B cell (primary cell): ENCODE data around the gene PACRG. TPM values are rescaled to one million over a fixed set of nuclear protein-coding genes. Genes with fewer than 3 reads are reported as not detected.

Experiments used
- ATAC-seq: fragments of 200-7000 bp; cut with Tn5 transposase; one replicate; pipeline ENCODE4 v1.10.0; 2021; ENCODE audit warnings: low read depth, mild to moderate bottlenecking, moderate number of reproducible peaks, moderate library complexity
- CTCF ChIA-PET: fragments of 350-600 bp; sonication (Branson Sonifier 250); formaldehyde crosslinking; loops from one replicate; lab custom pipeline; 2021; ENCODE audit warnings: antibody characterized with exemption, inconsistent platforms; lab: Charles Lee
- POLR2A ChIA-PET: fragments of 350-600 bp; sonication (Branson Sonifier 250); formaldehyde crosslinking; loops from one replicate; lab custom pipeline; 2021; ENCODE audit warnings: antibody characterized with exemption; lab: Charles Lee
- DNase-seq: peaks from one replicate; pipeline ENCODE4 v3.0.0; 2013
- H2AFZ ChIP-seq: 2 replicates; pipeline ENCODE4 v1.6.1; 2012; ENCODE audit warnings: mild to moderate bottlenecking, low read depth, low read length; ENCODE audit not compliant: insufficient read depth, poor library complexity, severe bottlenecking
- H3K27ac ChIP-seq, 2 donors: 1 replicate in 1 of 2; 2 replicates in 1 of 2; pipeline ENCODE4 v1.5.1; 2012 to 2013; ENCODE audit warnings: low read length in 2 of 2, mild to moderate bottlenecking in 2 of 2, moderate library complexity in 1 of 2
- H3K27me3 ChIP-seq, 4 experiments: fragments of 200-600 bp in 1 of 4; sonication (generic) in 1 of 4; replicated peaks in 1 of 4; 1 replicate in 2 of 4; 2 replicates in 2 of 4; pipeline versions ENCODE4 v1.6.1 to v1.7.0; 2013 to 2016; ENCODE audit warnings: low read length in 3 of 4, mild to moderate bottlenecking in 2 of 4, mixed read lengths in 1 of 4, moderate library complexity in 1 of 4; ENCODE audit not compliant: insufficient read depth in 4 of 4, control insufficient read depth in 3 of 4; ENCODE audit errors: control extremely low read depth in 1 of 4
- H3K36me3 ChIP-seq, 2 experiments: replicated peaks in 1 of 2; 1 replicate in 1 of 2; 2 replicates in 1 of 2; pipeline versions ENCODE4 v1.6.1 to v1.7.1; 2013; ENCODE audit warnings: low read length in 1 of 2; ENCODE audit not compliant: insufficient read depth in 2 of 2, control insufficient read depth in 1 of 2; ENCODE audit errors: control extremely low read depth in 1 of 2, extremely low read depth in 1 of 2
- H3K4me1 ChIP-seq, 2 donors: fragments of 200-600 bp in 1 of 2; sonication (generic) in 1 of 2; 1 replicate in 1 of 2; 2 replicates in 1 of 2; pipeline versions ENCODE4 v1.5.1 to v1.6.1; 2013 to 2017; ENCODE audit warnings: low read length in 2 of 2; ENCODE audit not compliant: control insufficient read depth in 2 of 2, insufficient read depth in 2 of 2
- H3K4me2 ChIP-seq: replicated peaks from 2 replicates; pipeline ENCODE3; 2012; ENCODE audit warnings: mild to moderate bottlenecking, low read depth, low read length; ENCODE audit not compliant: poor library complexity, severe bottlenecking
- H3K4me3 ChIP-seq, 5 experiments: fragments of 200-600 bp in 1 of 5; sonication (generic) in 1 of 5; 1 replicate in 3 of 5; 2 replicates in 2 of 5; pipeline versions ENCODE4 v1.5.1 to v1.7.0; 2011 to 2016; ENCODE audit warnings: low read length in 4 of 5, mild to moderate bottlenecking in 4 of 5, low read depth in 2 of 5, control low read depth in 1 of 5, moderate library complexity in 1 of 5; ENCODE audit not compliant: insufficient read depth in 1 of 5; ENCODE audit errors: control extremely low read depth in 1 of 5, extremely low read depth in 1 of 5
- H3K79me2 ChIP-seq: fragments of 200-600 bp; sonication (generic); one replicate; pipeline ENCODE4 v1.6.0; 2016; ENCODE audit warnings: low read length; ENCODE audit not compliant: control insufficient read depth, insufficient read depth
- H3K9ac ChIP-seq: fragments of 200-600 bp; sonication (generic); 2 replicates; pipeline ENCODE4 v1.6.1; 2017; ENCODE audit warnings: mild to moderate bottlenecking, low read length, moderate library complexity
- H3K9me3 ChIP-seq, 3 donors: one replicate each; pipeline versions ENCODE4 v1.6.1 to v1.7.1; 2013; ENCODE audit warnings: low read length in 2 of 3; ENCODE audit not compliant: control insufficient read depth in 2 of 3, insufficient read depth in 1 of 3; ENCODE audit errors: control extremely low read depth in 1 of 3
- H4K20me1 ChIP-seq: 2 replicates; pipeline ENCODE4 v1.6.0; 2012; ENCODE audit warnings: mild to moderate bottlenecking, low read length; ENCODE audit not compliant: insufficient read depth, control insufficient read depth, poor library complexity, severe bottlenecking
- H3K27ac Mint-ChIP-seq: one replicate; pipeline ENCODE4 v1.8.0; 2021; ENCODE audit warnings: mixed read lengths
- H3K27me3 Mint-ChIP-seq: one replicate; pipeline ENCODE4 v1.8.0; 2021; ENCODE audit warnings: mixed read lengths
- H3K4me1 Mint-ChIP-seq: one replicate; pipeline ENCODE4 v1.8.0; 2021; ENCODE audit warnings: mixed read lengths
- H3K4me3 Mint-ChIP-seq: one replicate; pipeline ENCODE4 v1.8.0; 2021; ENCODE audit warnings: mixed read lengths
- H3K9me3 Mint-ChIP-seq: one replicate; pipeline ENCODE4 v1.8.0; 2022; ENCODE audit warnings: mixed read lengths; ENCODE audit not compliant: insufficient read depth
- EZH2 ChIP-seq: IDR thresholded peaks from 2 replicates; pipeline ENCODE4 v1.6.1; 2012; ENCODE audit warnings: borderline replicate concordance, low read depth, mild to moderate bottlenecking, moderate library complexity, low read length; ENCODE audit not compliant: insufficient read depth, poor library complexity, severe bottlenecking
- WGBS: methylation state at CpG from one replicate; pipeline ENCODE4 v1.1.5; 2013; ENCODE audit warnings: missing lambda C conversion rate; ENCODE audit not compliant: insufficient coverage; 5-methylcytosine and 5-hydroxymethylcytosine counted together
- intact Hi-C: fragments of 100-400 bp; cut with micrococcal nuclease; formaldehyde crosslinking; loops from one replicate; pipeline ENCODE4 v1.10.0; 2022
- polyA plus RNA-seq: library from polyadenylated mRNA; depleted of rRNA; stranded (reverse); fragments of >200 nt; gene quantifications from 2 replicates; pipeline ENCODE4 v1.2.3, GENCODE V29; 2012
- total RNA-seq, 2 donors: library from RNA; stranded (reverse); fragments of 120-200 nt in 1 of 2; gene quantifications; 1 replicate in 1 of 2; 2 replicates in 1 of 2; pipeline versions ENCODE4 v1.2.3 to v1.2.4, GENCODE V29; 2013 to 2022
- TF ChIP-seq, protein P1 (sequence below): fragments of 200-600 bp; IDR thresholded peaks from one replicate; pipeline ENCODE4 v1.8.0; 2022; ENCODE audit warnings: antibody characterized with exemption, mild to moderate bottlenecking

The PACRG gene
- total and polyA plus RNA-seq, 2 donors (not counting 1 experiment from before 2014, with no cell fraction given) = not detected

DNA sequence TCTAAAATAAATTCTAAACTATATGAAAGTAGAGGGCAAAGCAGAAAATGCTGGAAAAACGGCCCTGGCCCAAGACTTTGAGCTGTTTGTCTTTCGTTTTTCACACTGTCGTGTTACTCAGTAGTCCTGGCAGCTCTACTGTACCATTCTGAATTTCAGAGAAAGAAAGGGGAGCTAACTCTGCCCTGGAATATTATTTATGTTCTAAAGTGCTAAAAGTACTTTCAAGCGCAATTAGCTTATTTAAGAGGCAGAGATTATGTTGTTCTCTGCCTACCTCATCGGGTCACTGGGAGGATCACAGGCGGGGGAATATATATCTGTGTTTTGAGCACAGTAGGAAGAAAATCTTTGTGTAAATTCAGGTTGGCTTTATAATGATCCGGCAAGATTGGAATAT is 534.3 kb downstream of the PACRG start:
- POLR2A ChIA-PET = no interaction called here
- Histone ChIP-seq H3K9ac (no peak overlapping the region), H3K4me1 (peaks cover 7 to 8% of the 10 kb centered on the region in 2 donors), H3K9me3 (no peaks in the 10 kb centered on the region), H3K4me3 (no peak overlapping the region), H3K27me3 (peaks cover 0 to 8% (median 1%) of the 10 kb centered on the region in 4 experiments), H3K27ac (no peak overlapping the region), H4K20me1 (no peaks in the 10 kb centered on the region), H3K36me3 (no peaks in the 10 kb centered on the region), H2AFZ (no peak overlapping the region), H3K79me2 (no peaks in the 10 kb centered on the region), H3K4me2 (no peak overlapping the region)
- Mint-ChIP-seq H3K4me1 (peaks cover 9% of the 10 kb centered on the region), H3K27me3 (peaks cover 30% of the 10 kb centered on the region), H3K27ac (no peak overlapping the region), H3K9me3 (no peaks in the 10 kb centered on the region), H3K4me3 (no peak overlapping the region)
- DNase-seq (no peak), ATAC-seq (no peak)
- intact Hi-C loops = no loop called here
- no peak for TF ChIP-seq EZH2
- WGBS = 68% methylated on average over 3 of the region's 7 CpGs
- CTCF ChIA-PET = no interaction called here

DNA sequence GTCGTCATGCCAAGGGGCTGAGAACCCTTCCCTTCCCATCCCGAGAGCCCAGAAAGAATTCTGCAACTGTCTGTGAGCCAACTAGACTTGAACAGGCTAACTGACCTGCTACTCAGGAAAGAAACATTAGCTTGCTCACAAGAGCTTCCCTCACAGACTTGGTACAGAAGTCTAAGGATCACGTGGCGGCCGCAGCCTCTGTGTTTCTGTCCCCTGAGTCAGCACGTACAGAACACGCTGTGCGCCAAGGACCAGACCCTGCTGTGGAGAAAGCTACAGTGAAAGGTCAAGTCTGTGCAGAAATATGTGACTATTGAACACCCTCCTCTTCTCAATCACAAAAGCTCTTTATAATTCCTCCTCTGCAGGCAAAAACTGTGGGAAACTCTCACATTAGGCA is 535.4 kb downstream of the PACRG start:
- Mint-ChIP-seq H3K27ac (no peak overlapping the region), H3K4me1 (peaks cover 9% of the 10 kb centered on the region), H3K4me3 (no peak overlapping the region), H3K9me3 (no peaks in the 10 kb centered on the region), H3K27me3 (peaks cover 29% of the 10 kb centered on the region)
- no peak overlapping the region for H3K9ac ChIP-seq
- ChIA-PET CTCF (no interaction called here), POLR2A (no interaction called here)
- H3K9me3 ChIP-seq = no peaks in the 10 kb centered on the region
- H3K79me2 ChIP-seq = no peaks in the 10 kb centered on the region
- no peak overlapping the region for H3K4me3 ChIP-seq
- H3K27ac ChIP-seq = no peak overlapping the region
- intact Hi-C loops = no loop called here
- H4K20me1 ChIP-seq = no peaks in the 10 kb centered on the region
- DNase-seq (no peak), ATAC-seq (no peak)
- no peak for TF ChIP-seq EZH2
- TF ChIP-seq, protein P1, sequence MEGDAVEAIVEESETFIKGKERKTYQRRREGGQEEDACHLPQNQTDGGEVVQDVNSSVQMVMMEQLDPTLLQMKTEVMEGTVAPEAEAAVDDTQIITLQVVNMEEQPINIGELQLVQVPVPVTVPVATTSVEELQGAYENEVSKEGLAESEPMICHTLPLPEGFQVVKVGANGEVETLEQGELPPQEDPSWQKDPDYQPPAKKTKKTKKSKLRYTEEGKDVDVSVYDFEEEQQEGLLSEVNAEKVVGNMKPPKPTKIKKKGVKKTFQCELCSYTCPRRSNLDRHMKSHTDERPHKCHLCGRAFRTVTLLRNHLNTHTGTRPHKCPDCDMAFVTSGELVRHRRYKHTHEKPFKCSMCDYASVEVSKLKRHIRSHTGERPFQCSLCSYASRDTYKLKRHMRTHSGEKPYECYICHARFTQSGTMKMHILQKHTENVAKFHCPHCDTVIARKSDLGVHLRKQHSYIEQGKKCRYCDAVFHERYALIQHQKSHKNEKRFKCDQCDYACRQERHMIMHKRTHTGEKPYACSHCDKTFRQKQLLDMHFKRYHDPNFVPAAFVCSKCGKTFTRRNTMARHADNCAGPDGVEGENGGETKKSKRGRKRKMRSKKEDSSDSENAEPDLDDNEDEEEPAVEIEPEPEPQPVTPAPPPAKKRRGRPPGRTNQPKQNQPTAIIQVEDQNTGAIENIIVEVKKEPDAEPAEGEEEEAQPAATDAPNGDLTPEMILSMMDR = no peak
- H3K27me3 ChIP-seq = peaks cover 0 to 8% (median 1%) of the 10 kb centered on the region in 4 experiments
- peaks cover 7 to 8% of the 10 kb centered on the region in 2 donors for H3K4me1 ChIP-seq
- WGBS = 100% methylated on average over 4 of the region's 8 CpGs
- H3K4me2 ChIP-seq = no peak overlapping the region
- no peak overlapping the region for H2AFZ ChIP-seq
- H3K36me3 ChIP-seq = no peaks in the 10 kb centered on the region
